ENCODE results near the gene GRM7.

The GRM7 gene

DNA sequence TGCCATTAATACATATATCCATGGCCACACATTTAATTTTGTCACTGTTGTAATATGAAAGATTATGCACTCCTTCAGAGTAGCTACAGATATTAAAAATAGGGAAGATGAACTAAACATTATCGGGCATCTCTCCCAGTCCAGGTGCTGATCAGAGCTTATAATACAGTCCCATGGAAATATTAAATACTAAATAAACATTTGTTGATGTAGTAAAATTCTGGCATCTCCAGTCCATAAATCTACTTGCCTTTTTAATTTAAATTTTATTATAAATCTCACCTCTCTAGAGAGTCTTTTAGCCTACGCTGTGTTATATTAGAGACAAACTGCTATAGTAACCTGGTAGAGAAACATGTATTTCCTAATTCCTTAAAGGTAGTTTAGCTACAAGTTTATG lies 297.6 kb downstream of the GRM7 start:
- no peak for DNase-seq

- no peak for DNase-seq
Observed at GRCh38 chr3:7160689-7161088, 299.8 kb downstream of the GRM7 start.

- no peak for DNase-seq
Observed at GRCh38 chr3:7166460-7166859, 305.5 kb downstream of the GRM7 start.

- DNase-seq, result no peak
Observed at GRCh38 chr3:7171493-7171892, 310.6 kb downstream of the GRM7 start.

GRCh38 chr3:7172996-7173395 lies 312.1 kb downstream of the GRM7 start:
- DNase-seq, result no peak

DNA sequence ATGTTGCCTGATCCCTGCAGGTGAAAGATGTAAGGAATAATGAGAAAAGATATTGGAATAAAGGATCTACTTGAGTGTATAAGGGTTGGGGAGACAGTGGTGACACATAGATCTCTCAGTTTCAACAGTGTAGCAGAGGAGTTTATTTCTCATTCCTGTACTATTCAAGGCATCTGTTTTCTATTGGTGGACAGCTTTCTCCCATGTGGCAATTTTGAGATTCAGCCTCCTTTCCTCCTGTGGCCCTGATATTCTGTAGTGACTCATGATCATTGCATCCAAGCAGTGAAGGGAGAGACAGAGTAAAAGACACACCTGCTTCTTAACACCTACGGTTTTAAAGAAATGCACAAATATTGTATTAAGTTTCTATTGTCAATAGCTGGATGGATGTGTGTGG lies 327.6 kb downstream of the GRM7 start:
- no peak for DNase-seq

- no peak for DNase-seq
Observed at GRCh38 chr3:7190095-7190494, 329.2 kb downstream of the GRM7 start.

- DNase-seq, result no peak
Observed at GRCh38 chr3:7193269-7193668, 332.4 kb downstream of the GRM7 start.

- no peak for DNase-seq
Observed at GRCh38 chr3:7194071-7194835, 333.3 kb downstream of the GRM7 start.

GRCh38 chr3:7195934-7196333 lies 335.0 kb downstream of the GRM7 start:
- no peak for DNase-seq

- no peak for DNase-seq
Observed at GRCh38 chr3:7201784-7202183, 340.9 kb downstream of the GRM7 start.

GRCh38 chr3:7203969-7204847 lies 343.3 kb downstream of the GRM7 start:
- DNase-seq, result no peak

GRCh38 chr3:7204848-7205156 lies 343.9 kb downstream of the GRM7 start:
- DNase-seq, result no peak

- no peak for DNase-seq
Observed at GRCh38 chr3:7205535-7205934, 344.6 kb downstream of the GRM7 start.

DNA sequence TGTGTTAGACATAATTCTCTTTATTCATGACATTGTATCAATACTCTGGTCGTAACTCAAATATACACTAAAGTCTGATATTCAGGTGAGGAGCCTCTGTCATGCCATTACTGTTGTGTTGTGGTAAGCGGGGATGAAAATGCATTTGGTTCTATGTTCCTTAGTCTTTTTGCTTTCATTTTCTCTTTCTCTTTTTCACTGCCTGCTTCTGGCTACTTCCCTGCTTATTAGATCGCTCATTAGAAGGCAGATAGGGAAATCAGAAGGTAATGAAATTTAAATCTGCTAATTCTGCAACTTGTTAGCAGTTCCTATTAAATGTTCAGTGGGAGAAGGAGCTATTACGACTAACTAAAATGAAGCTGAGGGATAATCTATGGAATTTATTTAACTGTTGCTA lies 345.0 kb downstream of the GRM7 start:
- DNase-seq, result no peak

DNA sequence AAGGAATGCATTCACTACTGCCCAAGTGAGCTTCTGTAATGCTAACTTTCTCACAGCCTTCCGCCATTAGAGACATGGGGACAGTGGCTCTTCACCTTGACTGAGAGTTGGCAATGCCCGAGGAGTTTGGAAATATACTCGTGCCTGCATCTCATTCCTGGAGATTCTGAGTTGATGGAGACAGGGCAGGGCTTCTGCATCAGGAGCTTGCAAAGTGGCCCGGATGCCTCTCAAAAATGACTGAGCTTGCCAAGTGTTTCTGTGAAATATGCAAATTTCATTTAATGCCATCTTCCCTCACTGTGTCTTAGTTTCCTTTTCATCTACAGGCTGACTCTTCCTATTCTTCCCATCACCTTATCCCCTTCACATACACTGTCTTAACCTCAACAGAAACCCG lies 346.2 kb downstream of the GRM7 start:
- no peak for DNase-seq

GRCh38 chr3:7207928-7208327 lies 347.0 kb downstream of the GRM7 start:
- DNase-seq, result no peak

GRCh38 chr3:7209098-7209497 lies 348.2 kb downstream of the GRM7 start:
- DNase-seq, result no peak

GRCh38 chr3:7211740-7212139 lies 350.8 kb downstream of the GRM7 start:
- DNase-seq, result no peak

DNA sequence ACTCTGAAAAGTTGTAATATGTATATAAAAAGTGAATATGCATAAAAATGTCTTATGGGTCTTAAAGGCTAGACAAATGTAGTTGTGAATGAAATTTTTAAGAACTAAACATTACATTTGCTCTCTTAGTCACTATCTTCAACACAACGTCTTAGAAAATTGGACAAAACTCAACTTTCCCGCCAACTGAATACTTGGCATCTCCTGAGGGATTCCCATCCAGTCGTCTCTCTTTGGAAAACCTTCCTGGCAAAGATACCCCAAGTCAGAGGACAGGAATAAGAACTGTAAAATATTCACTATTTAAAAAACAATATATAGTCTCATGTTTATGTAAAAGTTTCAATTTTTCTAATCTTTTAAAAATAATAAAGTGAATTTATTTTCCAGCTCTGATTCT lies 354.8 kb downstream of the GRM7 start:
- no peak for DNase-seq

DNA sequence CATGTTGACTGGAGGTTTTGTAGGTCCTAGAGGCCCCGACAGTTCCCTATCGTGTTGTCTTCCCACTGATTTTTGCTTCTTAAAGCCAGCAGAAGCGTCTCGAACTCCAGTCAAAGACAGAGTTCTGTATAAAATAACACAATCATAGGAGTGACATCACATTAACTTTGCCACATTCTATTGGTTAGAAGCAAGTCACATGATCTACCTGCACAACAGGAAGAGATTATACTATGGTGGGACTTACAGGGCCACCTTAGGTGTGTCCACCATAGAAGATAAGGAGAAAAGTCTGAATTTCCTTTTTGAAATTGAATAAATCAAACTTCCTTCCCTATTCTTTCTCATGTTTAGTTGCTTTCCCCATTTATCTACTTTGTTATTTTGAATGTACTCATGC lies 365.5 kb downstream of the GRM7 start:
- DNase-seq, result no peak

DNA sequence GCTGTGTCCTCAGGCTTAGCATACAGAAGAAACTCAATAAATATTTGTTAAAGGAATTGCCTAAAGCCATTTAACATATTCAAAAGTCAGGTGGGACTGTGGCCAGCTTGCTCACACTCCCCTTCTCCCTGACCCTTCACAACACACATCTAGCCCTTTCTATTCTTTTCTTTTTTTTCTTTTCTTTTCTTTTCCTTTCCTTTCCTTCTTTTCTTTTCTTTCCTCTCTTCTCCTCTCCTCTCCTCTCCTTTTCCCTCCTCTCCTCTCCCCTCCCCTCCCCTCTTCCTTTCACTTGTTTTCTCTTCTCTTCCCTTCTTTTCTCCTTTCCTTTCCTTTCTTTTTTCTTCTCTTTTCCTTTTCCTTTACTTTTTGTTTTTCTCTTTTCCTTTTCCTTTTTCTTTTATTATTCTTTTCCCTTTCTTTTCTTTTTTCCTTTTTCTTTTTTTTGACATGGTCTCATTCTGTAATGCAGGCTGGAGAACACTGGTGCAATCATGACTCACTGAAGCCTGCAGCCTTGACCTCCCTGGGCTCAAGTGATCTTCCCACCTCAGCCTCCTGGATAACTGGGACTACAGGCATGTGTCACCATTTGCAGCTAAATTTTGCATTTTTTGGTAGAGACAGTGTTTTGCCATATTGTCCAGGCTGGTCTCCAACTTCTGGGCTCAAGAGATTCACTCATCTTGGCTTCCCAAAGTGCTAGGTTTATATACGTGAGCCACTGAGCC lies 377.8 kb downstream of the GRM7 start:
- DNase-seq, result no peak

- no peak for DNase-seq
Observed at GRCh38 chr3:7241584-7242302, 380.8 kb downstream of the GRM7 start.

Data from right kidney (tissue), 1 donor.